Testis (tissue), 3 donors: Measurements from ENCODE around the gene MYDGF. TPM values are rescaled to one million over a fixed set of nuclear protein-coding genes. Genes with fewer than 3 reads are reported as not detected.

Experiments
- DNase-seq: peaks from one replicate; pipeline ENCODE4 v3.0.0-alpha.2; 2019
- H3K27ac ChIP-seq, 2 donors: fragments of 200-600 bp; sonication (generic); one replicate each; pipeline ENCODE4 v1.5.1; 2019
- H3K27me3 ChIP-seq: fragments of 200-600 bp; sonication (generic); one replicate; pipeline ENCODE4 v1.5.1; 2019
- H3K36me3 ChIP-seq: fragments of 200-600 bp; sonication (generic); one replicate; pipeline ENCODE4 v1.5.1; 2017; ENCODE audit warnings: low read depth; ENCODE audit errors: missing control alignments
- H3K4me1 ChIP-seq: fragments of 200-600 bp; sonication (generic); one replicate; pipeline ENCODE4 v1.5.1; 2019
- H3K4me3 ChIP-seq, 2 donors: fragments of 200-600 bp; sonication (generic); one replicate each; pipeline ENCODE4 v1.5.1; 2017 to 2019
- H3K9me3 ChIP-seq: fragments of 200-600 bp; sonication (generic); one replicate; pipeline ENCODE4 v1.5.1; 2017
- CTCF ChIP-seq, 3 experiments: fragments of 450-650 bp in 2 of 3; fragments of 200-600 bp in 1 of 3; sonication (generic) in 1 of 3; IDR thresholded peaks; one replicate each; pipeline ENCODE4 v1.5.1; 2016 to 2019; ENCODE audit warnings: antibody characterized with exemption in 3 of 3, mild to moderate bottlenecking in 2 of 3, moderate library complexity in 1 of 3
- POLR2A ChIP-seq: fragments of 450-650 bp; IDR thresholded peaks from one replicate; pipeline ENCODE4 v1.6.1; 2017; ENCODE audit warnings: antibody characterized with exemption, mild to moderate bottlenecking, moderate library complexity
- WGBS, 2 donors: methylation state at CpG; one replicate each; pipeline ENCODE4 v1.1.5; 2018; 5-methylcytosine and 5-hydroxymethylcytosine counted together
- intact Hi-C: fragments of 100-400 bp; cut with DNase I; formaldehyde crosslinking; loops from one replicate; pipeline ENCODE4 v1.15.1; 2023; ENCODE audit warnings: low total_unique reads
- polyA plus RNA-seq: library from polyadenylated mRNA; stranded (reverse); fragments of 350-450 nt; fragmentation: Illumina TruSeq; extraction: RNeasy Lipid Tissue Mini Kit (QIAGEN cat#74804); gene quantifications from one replicate; pipeline ENCODE4 v1.2.3, GENCODE V29; 2014; ENCODE audit warnings: low read depth, low replicate concordance; ENCODE audit not compliant: insufficient read depth
- total RNA-seq, 2 donors: library from RNA; depleted of rRNA; stranded (reverse); fragments of >200 nt; gene quantifications; one replicate each; pipeline ENCODE4 v1.2.3, GENCODE V29; 2016

The MYDGF gene
- total and polyA plus RNA-seq, 3 donors from 2014 or later, result 51.6 to 87.0 (median 61.4) TPM

GRCh38 chr19:4649392-4650047 lies 20.6 kb downstream of the MYDGF start:
- intact Hi-C loops, result no loop called here
- DNase-seq, result no peak
- Histone ChIP-seq H3K4me1 (peaks cover 6% of the 10 kb centered on the region), H3K36me3 (no peaks in the 10 kb centered on the region), H3K27me3 (no peaks in the 10 kb centered on the region), H3K4me3 (no peak overlapping the region), H3K9me3 (no peaks in the 10 kb centered on the region), H3K27ac (no peak overlapping the region)
- TF ChIP-seq POLR2A (no peak), CTCF (IDR thresholded peaks at IDR 0.05) (no peak)
- WGBS, 2 donors, result 70 to 82% methylated on average over 16 to 19 of the region's 19 CpGs

GRCh38 chr19:4647676-4648644 lies 22.2 kb downstream of the MYDGF start:
- DNase-seq, result peak; percentile 30
- Histone ChIP-seq H3K27ac (peak overlapping the region in 1 of 2 donors; percentile 30), H3K27me3 (no peaks in the 10 kb centered on the region), H3K4me3 (no peak overlapping the region), H3K36me3 (no peaks in the 10 kb centered on the region), H3K4me1 (peaks cover 6% of the 10 kb centered on the region), H3K9me3 (no peaks in the 10 kb centered on the region)
- WGBS, 2 donors, result 60 to 64% methylated on average over 10 to 19 of the region's 20 CpGs
- intact Hi-C loops, result no loop called here
- TF ChIP-seq POLR2A, result no peak
- peak in 1 of 3 experiments; percentile 17 for TF ChIP-seq CTCF (IDR thresholded peaks at IDR 0.05)

- Histone ChIP-seq H3K27ac (no peak overlapping the region), H3K36me3 (no peaks in the 10 kb centered on the region), H3K27me3 (no peaks in the 10 kb centered on the region), H3K4me1 (peaks cover 6% of the 10 kb centered on the region), H3K4me3 (no peak overlapping the region), H3K9me3 (no peaks in the 10 kb centered on the region)
- no peak for DNase-seq
- WGBS, 2 donors, result 58 to 74% methylated on average over 2 to 4 of the region's 4 CpGs
- no peak for TF ChIP-seq CTCF (IDR thresholded peaks at IDR 0.05)
- TF ChIP-seq POLR2A, result no peak
- intact Hi-C loops, result no loop called here
These were observed 24.4 kb downstream of the MYDGF start for GRCh38 chr19:4645718-4646117.

- Histone ChIP-seq H3K27me3 (no peaks in the 10 kb centered on the region), H3K36me3 (no peaks in the 10 kb centered on the region), H3K27ac (no peak overlapping the region), H3K4me3 (no peak overlapping the region), H3K9me3 (no peaks in the 10 kb centered on the region), H3K4me1 (peaks cover 13% of the 10 kb centered on the region)
- TF ChIP-seq CTCF (IDR thresholded peaks at IDR 0.05) (no peak), POLR2A (no peak)
- DNase-seq, result no peak
- intact Hi-C loops, result no loop called here
- WGBS, 2 donors, result 87% methylated on average over 6 of the region's 6 CpGs
These were observed 27.5 kb downstream of the MYDGF start for GRCh38 chr19:4642625-4643024.
